Stimulated activated naive B cell treated with anti-CD40 and anti-IgM and Interleukin-4, amounts not matched to agents 10 μg/mL and 1 μg/mL and 100 μg/mL, for 72 hours (primary cell): Measurements from ENCODE around the gene C3orf38.

Source experiments
- ATAC-seq, 2 donors: fragments of 150-1000 bp; cut with Tn5 transposase; replicated peaks; 2 replicates each; pipeline ENCODE4 v1.10.0; 2021; ENCODE audit warnings: moderate library complexity in 1 of 2
- DNase-seq: peaks from one replicate; pipeline ENCODE4 v3.0.0; 2021
- H3K27ac Mint-ChIP-seq: one replicate; pipeline ENCODE4 v1.8.0; 2022; ENCODE audit warnings: mild to moderate bottlenecking, mixed read lengths
- H3K27me3 Mint-ChIP-seq, 2 donors: one replicate each; pipeline ENCODE4 v1.8.0; 2022; ENCODE audit warnings: mixed read lengths in 2 of 2
- H3K36me3 Mint-ChIP-seq, 2 donors: one replicate each; pipeline ENCODE4 v1.8.0; 2022; ENCODE audit warnings: mixed read lengths in 2 of 2, mild to moderate bottlenecking in 1 of 2
- H3K4me1 Mint-ChIP-seq, 2 donors: one replicate each; pipeline ENCODE4 v1.8.0; 2022; ENCODE audit warnings: mixed read lengths in 2 of 2, mild to moderate bottlenecking in 1 of 2
- H3K4me3 Mint-ChIP-seq, 2 donors: one replicate each; pipeline ENCODE4 v1.8.0; 2022; ENCODE audit warnings: mild to moderate bottlenecking in 2 of 2, mixed read lengths in 2 of 2, moderate library complexity in 1 of 2
- H3K9me3 Mint-ChIP-seq, 2 donors: one replicate each; pipeline ENCODE4 v1.8.0; 2022; ENCODE audit warnings: mixed read lengths in 2 of 2, mild to moderate bottlenecking in 1 of 2

Gene C3orf38

GRCh38 chr3:88141458-88142083, 8.2 kb upstream of the C3orf38 start:
- Mint-ChIP-seq H3K27me3 (no peaks in the 10 kb centered on the region), H3K36me3 (peaks cover 15 to 24% of the 10 kb centered on the region in 2 donors), H3K9me3 (no peaks in the 10 kb centered on the region), H3K4me1 (peaks cover 4 to 8% of the 10 kb centered on the region in 2 donors), H3K27ac (no peak overlapping the region), H3K4me3 (no peak overlapping the region)
- ATAC-seq (no peak), DNase-seq (no peak)

- no peaks in the 10 kb centered on the region for H3K27me3 Mint-ChIP-seq
- H3K9me3 Mint-ChIP-seq = no peaks in the 10 kb centered on the region
- no peak for DNase-seq
- no peak overlapping the region for H3K4me3 Mint-ChIP-seq
- no peak for ATAC-seq
- peaks cover 12 to 22% of the 10 kb centered on the region in 2 donors for H3K36me3 Mint-ChIP-seq
- H3K27ac Mint-ChIP-seq = no peak overlapping the region
- peaks cover 8 to 9% of the 10 kb centered on the region in 2 donors for H3K4me1 Mint-ChIP-seq
Measured at GRCh38 chr3:88142094-88142624, 7.6 kb upstream of the C3orf38 start.

DNA sequence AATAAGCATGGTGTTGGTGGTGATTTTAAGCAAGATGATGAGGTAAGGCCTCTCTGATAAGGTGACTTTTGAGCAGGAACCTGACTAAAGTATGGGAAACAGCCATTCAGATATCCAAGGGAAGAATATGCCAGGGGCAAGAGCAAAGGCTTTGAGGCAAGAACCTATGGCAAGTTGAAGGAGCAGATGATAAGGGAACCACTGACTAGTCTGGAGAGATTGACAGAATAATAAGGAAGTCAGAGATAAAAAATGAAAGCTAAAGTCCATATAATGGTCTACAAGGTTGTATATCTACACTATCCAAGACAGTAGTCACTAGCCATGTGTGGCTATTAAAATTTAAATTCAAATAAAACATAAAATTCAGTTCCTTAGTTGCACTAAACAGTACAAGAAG, 2.5 kb upstream of the C3orf38 start:
- Mint-ChIP-seq H3K27me3 (no peaks in the 10 kb centered on the region), H3K27ac (no peak overlapping the region), H3K4me3 (no peak overlapping the region), H3K4me1 (peaks cover 21 to 33% of the 10 kb centered on the region in 2 donors), H3K36me3 (peaks cover 7 to 9% of the 10 kb centered on the region in 2 donors), H3K9me3 (no peaks in the 10 kb centered on the region)
- no peak for DNase-seq
- no peak for ATAC-seq

- H3K27ac Mint-ChIP-seq = peak overlapping the region; percentile 98
- no peak for ATAC-seq
Measured at GRCh38 chr3:88148651-88149050, 1.1 kb upstream of the C3orf38 start.

DNA sequence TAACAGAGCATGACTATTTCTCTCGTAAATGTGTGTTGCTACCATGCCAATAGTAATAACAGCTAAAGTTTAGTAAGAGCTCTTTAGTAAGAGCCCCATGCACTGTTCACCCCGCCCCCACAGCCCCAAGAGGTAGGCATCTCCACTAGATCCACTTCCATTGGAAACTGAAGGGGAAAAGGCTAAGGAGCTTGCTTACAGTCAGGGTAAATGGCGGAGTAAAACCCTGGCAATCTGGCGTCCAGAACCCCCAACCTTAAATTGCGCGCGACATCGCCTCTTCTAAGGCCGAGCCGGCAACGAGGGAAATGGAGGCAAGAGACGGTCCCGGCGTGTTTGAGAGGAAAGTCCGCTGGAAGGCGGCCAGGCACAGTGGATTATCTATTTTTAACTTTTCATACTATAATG, 654 bp upstream of the C3orf38 start:
- Mint-ChIP-seq H3K4me3 (peak overlapping the region; percentile 95 to 96), H3K27ac (peak overlapping the region; percentile 98), H3K9me3 (no peaks in the 10 kb centered on the region), H3K27me3 (no peaks in the 10 kb centered on the region), H3K36me3 (peaks cover 7 to 13% of the 10 kb centered on the region in 2 donors), H3K4me1 (peaks cover 26 to 42% of the 10 kb centered on the region in 2 donors)
- ATAC-seq (peak; percentile 14 to 15), DNase-seq (no peak)

More at GRCh38 chr3:88148651-88149050, 1.1 kb upstream of the C3orf38 start:
- DNase-seq = no peak
- Mint-ChIP-seq H3K9me3 (no peaks in the 10 kb centered on the region), H3K4me1 (peaks cover 26 to 42% of the 10 kb centered on the region in 2 donors), H3K27me3 (no peaks in the 10 kb centered on the region), H3K36me3 (peaks cover 7 to 13% of the 10 kb centered on the region in 2 donors), H3K4me3 (peak overlapping the region; percentile 95 to 96)

GRCh38 chr3:88150371-88150770, 612 bp downstream of the C3orf38 start:
- H3K9me3 Mint-ChIP-seq = no peaks in the 10 kb centered on the region
- peaks cover 26 to 42% of the 10 kb centered on the region in 2 donors for H3K4me1 Mint-ChIP-seq

DNA sequence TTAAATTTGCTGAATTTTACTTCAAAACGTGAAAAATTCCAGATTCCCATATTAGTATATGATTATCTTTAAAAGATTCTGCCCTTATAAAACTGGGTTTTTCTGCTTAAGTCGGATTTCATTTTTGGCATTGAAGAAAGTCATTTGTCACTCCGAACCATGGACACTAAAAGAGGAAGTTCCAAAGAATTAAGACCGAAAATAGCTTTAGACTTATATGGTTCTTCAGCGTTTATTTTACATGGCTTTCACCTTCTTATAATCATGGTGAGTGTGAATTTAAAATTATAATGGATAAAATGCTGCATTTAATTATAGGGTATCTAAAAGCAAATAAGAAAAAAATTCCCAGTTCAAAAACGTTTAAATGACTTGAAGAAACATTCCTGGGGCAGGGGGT, 1.0 kb downstream of the C3orf38 start:
- no peaks in the 10 kb centered on the region for H3K27me3 Mint-ChIP-seq

More at GRCh38 chr3:88150371-88150770, 612 bp downstream of the C3orf38 start:
- Mint-ChIP-seq H3K27ac (peak overlapping the region; percentile 99), H3K4me3 (peak overlapping the region; percentile 95 to 98), H3K36me3 (peaks cover 7 to 17% of the 10 kb centered on the region in 2 donors), H3K27me3 (no peaks in the 10 kb centered on the region)
- DNase-seq (peak; percentile 31), ATAC-seq (peak; percentile 49 to 53)

DNA sequence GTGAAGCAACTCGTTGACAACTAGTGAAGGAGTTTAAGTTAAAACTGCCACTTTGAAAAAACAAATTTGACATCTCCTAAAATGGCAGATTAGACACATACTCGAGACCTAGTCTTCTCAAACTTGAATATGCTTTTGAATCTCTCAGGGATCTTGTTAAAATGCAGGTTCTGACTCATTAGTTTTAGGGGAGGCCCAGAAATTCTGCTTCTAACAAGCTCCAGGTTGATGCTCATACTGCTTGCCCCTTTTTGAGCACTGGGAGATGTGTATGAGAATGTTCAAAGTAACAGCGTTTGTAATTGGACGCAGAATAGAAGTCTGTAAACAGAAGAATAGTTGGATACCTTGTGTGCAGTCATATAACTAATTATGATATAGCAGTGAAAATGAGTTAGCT, 1.6 kb downstream of the C3orf38 start:
- peaks cover 10 to 26% of the 10 kb centered on the region in 2 donors for H3K36me3 Mint-ChIP-seq
- ATAC-seq = no peak

More for the DNA sequence above, 1.0 kb downstream of the C3orf38 start:
- Mint-ChIP-seq H3K36me3 (peaks cover 10 to 20% of the 10 kb centered on the region in 2 donors), H3K9me3 (no peaks in the 10 kb centered on the region), H3K27ac (peak overlapping the region; percentile 99), H3K4me1 (peaks cover 26 to 42% of the 10 kb centered on the region in 2 donors), H3K4me3 (peak overlapping the region; percentile 95 to 98)
- DNase-seq (no peak), ATAC-seq (peak in 1 of 2 donors; percentile 19)

DNA sequence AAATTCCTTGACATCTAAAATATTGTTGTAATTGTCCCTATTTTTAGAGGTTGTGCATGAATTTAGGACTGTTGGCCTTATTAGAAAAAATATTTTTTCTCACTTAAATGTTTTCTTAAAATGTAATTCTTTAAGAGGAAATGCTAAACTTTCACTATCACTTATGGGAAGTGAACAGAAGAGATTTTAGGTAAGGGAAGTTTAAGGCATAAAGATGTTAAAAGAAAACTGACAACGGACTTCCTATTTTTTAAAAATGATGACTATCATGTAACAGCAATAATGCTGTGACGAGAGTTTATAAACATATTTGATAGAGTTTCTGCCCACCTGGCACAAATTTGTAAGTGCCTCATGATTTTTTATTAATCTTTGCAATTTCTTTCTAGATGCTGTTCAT, 3.1 kb downstream of the C3orf38 start:
- Mint-ChIP-seq H3K27me3 (no peaks in the 10 kb centered on the region), H3K4me1 (peaks cover 19 to 33% of the 10 kb centered on the region in 2 donors), H3K9me3 (no peaks in the 10 kb centered on the region), H3K4me3 (peak overlapping the region; percentile 36 to 50), H3K36me3 (peaks cover 12 to 31% of the 10 kb centered on the region in 2 donors), H3K27ac (no peak overlapping the region)
- ATAC-seq = no peak
- no peak for DNase-seq

More for the DNA sequence above, 1.6 kb downstream of the C3orf38 start:
- H3K4me1 Mint-ChIP-seq = peaks cover 27 to 42% of the 10 kb centered on the region in 2 donors
- no peaks in the 10 kb centered on the region for H3K9me3 Mint-ChIP-seq
- peak overlapping the region; percentile 81 to 95 for H3K4me3 Mint-ChIP-seq
- H3K27me3 Mint-ChIP-seq = no peaks in the 10 kb centered on the region
- DNase-seq = no peak
- peak overlapping the region; percentile 81 for H3K27ac Mint-ChIP-seq

- H3K27me3 Mint-ChIP-seq = no peaks in the 10 kb centered on the region
Measured at GRCh38 chr3:88166419-88166971, 16.7 kb downstream of the C3orf38 start.

GRCh38 chr3:88167173-88167572, 17.4 kb downstream of the C3orf38 start:
- no peaks in the 10 kb centered on the region for H3K9me3 Mint-ChIP-seq
- H3K27me3 Mint-ChIP-seq = no peaks in the 10 kb centered on the region
- H3K36me3 Mint-ChIP-seq = peaks cover 22 to 38% of the 10 kb centered on the region in 2 donors
- no peak overlapping the region for H3K27ac Mint-ChIP-seq
- ATAC-seq (no peak), DNase-seq (no peak)
- H3K4me3 Mint-ChIP-seq = no peak overlapping the region
- peaks cover 3 to 6% of the 10 kb centered on the region in 2 donors for H3K4me1 Mint-ChIP-seq

More at GRCh38 chr3:88166419-88166971, 16.7 kb downstream of the C3orf38 start:
- ATAC-seq (no peak), DNase-seq (no peak)
- H3K9me3 Mint-ChIP-seq = no peaks in the 10 kb centered on the region
- no peak overlapping the region for H3K27ac Mint-ChIP-seq
- H3K4me3 Mint-ChIP-seq = no peak overlapping the region
- H3K36me3 Mint-ChIP-seq = peaks cover 25 to 44% of the 10 kb centered on the region in 2 donors
- peaks cover 3 to 6% of the 10 kb centered on the region in 2 donors for H3K4me1 Mint-ChIP-seq

DNA sequence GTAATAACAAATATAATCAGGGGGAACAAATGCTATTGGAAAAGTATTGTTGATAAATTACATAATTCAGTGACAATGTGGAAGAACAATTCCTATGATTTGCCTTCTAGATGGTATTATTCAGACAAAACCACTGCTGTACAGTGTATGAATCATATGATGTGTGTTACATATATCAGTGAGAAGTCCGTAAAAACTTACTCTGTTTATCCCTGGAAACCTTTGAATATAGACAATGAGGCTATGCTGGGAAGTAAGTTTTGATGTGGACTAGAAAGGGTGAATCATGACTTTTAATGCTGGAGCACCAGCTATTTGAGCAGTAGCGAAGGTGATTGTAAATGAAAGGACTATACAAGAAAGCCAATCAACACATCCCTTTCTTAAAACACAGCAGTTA, 17.9 kb downstream of the C3orf38 start:
- Mint-ChIP-seq H3K36me3 (peaks cover 20 to 35% of the 10 kb centered on the region in 2 donors), H3K27me3 (no peaks in the 10 kb centered on the region), H3K4me3 (no peak overlapping the region), H3K27ac (no peak overlapping the region), H3K9me3 (no peaks in the 10 kb centered on the region), H3K4me1 (peaks cover 3 to 5% of the 10 kb centered on the region in 2 donors)
- DNase-seq (no peak), ATAC-seq (no peak)

DNA sequence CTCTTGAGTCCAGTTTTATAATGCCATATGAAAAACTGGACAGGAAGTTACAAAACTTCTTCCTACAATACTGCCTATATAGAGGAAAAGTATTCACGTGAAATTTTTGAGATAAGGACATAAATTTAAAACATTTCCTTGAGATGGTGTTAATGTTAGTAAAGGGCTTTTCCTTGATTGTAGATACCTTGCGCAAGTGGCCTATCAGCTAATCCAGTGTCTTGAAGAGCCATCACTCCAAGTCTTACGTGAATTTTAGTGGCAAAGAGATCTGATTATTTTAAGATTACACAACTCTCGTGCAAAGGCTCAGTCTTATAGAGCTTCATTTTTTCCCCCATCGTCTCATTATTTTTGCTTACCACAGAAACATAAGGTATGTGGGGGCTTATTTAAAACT, 18.4 kb downstream of the C3orf38 start:
- peaks cover 16 to 30% of the 10 kb centered on the region in 2 donors for H3K36me3 Mint-ChIP-seq
- peaks cover 0 to under 1% of the 10 kb centered on the region in 2 donors for H3K4me1 Mint-ChIP-seq

GRCh38 chr3:88180398-88180999, 30.7 kb downstream of the C3orf38 start:
- ATAC-seq (peak; percentile 63 to 73), DNase-seq (peak; percentile 6)
- Mint-ChIP-seq H3K36me3 (peaks cover 0 to 7% of the 10 kb centered on the region in 2 donors), H3K9me3 (peaks cover 5 to 11% of the 10 kb centered on the region in 2 donors), H3K4me1 (no peaks in the 10 kb centered on the region), H3K27me3 (no peaks in the 10 kb centered on the region), H3K27ac (no peak overlapping the region), H3K4me3 (no peak overlapping the region)

More for the DNA sequence above, 18.4 kb downstream of the C3orf38 start:
- H3K9me3 Mint-ChIP-seq = no peaks in the 10 kb centered on the region
- DNase-seq (no peak), ATAC-seq (no peak)
- no peaks in the 10 kb centered on the region for H3K27me3 Mint-ChIP-seq
- H3K4me3 Mint-ChIP-seq = no peak overlapping the region
- H3K27ac Mint-ChIP-seq = no peak overlapping the region
